ENCODE measurements around the gene RPL4. TPM values are rescaled to one million over a fixed set of nuclear protein-coding genes. Genes with fewer than 3 reads are reported as not detected.
"Not testable (repeated sequence)": the region's sequence is repeated elsewhere in the genome, so short reads cannot be mapped to it uniquely, and the experiment has no call there.

RPL4 gene
- total RNA-seq, 1 experiment from 2014 or later: 2,773 TPM

- H2AFZ ChIP-seq (ENCODE audit: low read length); H3K4me1 ChIP-seq (ENCODE audit: insufficient read depth, low read length); ATAC-seq; H3K79me2 ChIP-seq (ENCODE audit: low read length); H3F3A ChIP-seq (ENCODE audit: low read length, unreplicated experiment); H3K9ac ChIP-seq (ENCODE audit: low read length); H4K20me1 ChIP-seq (ENCODE audit: low read length); BruUV-seq (replicated peaks); H3K9me3 ChIP-seq (ENCODE audit: low read length); CTCF ChIA-PET; H3K36me3 ChIP-seq (ENCODE audit: low read depth, low read length); H3K27me3 ChIP-seq (ENCODE audit: low read length); H3K27ac ChIP-seq (ENCODE audit: low read length); H3K4me3 ChIP-seq (ENCODE audit: low read length); H3K9me2 ChIP-seq (replicated peaks; ENCODE audit: low read length); intact Hi-C loops (cut with micrococcal nuclease); DNase-seq; POLR2A ChIA-PET (ENCODE audit: unreplicated experiment); H3K4me2 ChIP-seq (ENCODE audit: low read length): not testable (repeated sequence)
These were observed 37.3 kb downstream of the RPL4 start for GRCh38 chr15:66467162-66468040.

GRCh38 chr15:66465294-66465693 is 39.4 kb downstream of the RPL4 start:
- H3K27me3 ChIP-seq (ENCODE audit: low read length); H3K9ac ChIP-seq (ENCODE audit: low read length); intact Hi-C loops (cut with micrococcal nuclease); H3K27ac ChIP-seq (ENCODE audit: low read length); H3K79me2 ChIP-seq (ENCODE audit: low read length); H3K4me3 ChIP-seq (ENCODE audit: low read length); H3K4me2 ChIP-seq (ENCODE audit: low read length); H3K9me2 ChIP-seq (replicated peaks; ENCODE audit: low read length); H3K36me3 ChIP-seq (ENCODE audit: low read depth, low read length); BruUV-seq (replicated peaks); POLR2A ChIA-PET (ENCODE audit: unreplicated experiment); DNase-seq; H2AFZ ChIP-seq (ENCODE audit: low read length); ATAC-seq; H4K20me1 ChIP-seq (ENCODE audit: low read length); H3K9me3 ChIP-seq (ENCODE audit: low read length); CTCF ChIA-PET; H3F3A ChIP-seq (ENCODE audit: low read length, unreplicated experiment): not testable (repeated sequence)
- peaks cover 19% of the 10 kb centered on the region for H3K4me1 ChIP-seq (ENCODE audit: insufficient read depth, low read length)

- ChIA-PET CTCF (no interaction called here), POLR2A (ENCODE audit: unreplicated experiment) (no interaction called here)
- Histone ChIP-seq H4K20me1 (ENCODE audit: low read length) (no peaks in the 10 kb centered on the region), H3K27ac (ENCODE audit: low read length) (no peak overlapping the region), H3K4me1 (ENCODE audit: insufficient read depth, low read length) (peaks cover 28% of the 10 kb centered on the region), H3K4me3 (ENCODE audit: low read length) (no peak overlapping the region), H3K27me3 (ENCODE audit: low read length) (no peaks in the 10 kb centered on the region), H3K9ac (ENCODE audit: low read length) (no peak overlapping the region), H2AFZ (ENCODE audit: low read length) (no peak overlapping the region), H3K9me3 (ENCODE audit: low read length) (no peaks in the 10 kb centered on the region), H3K79me2 (ENCODE audit: low read length) (no peaks in the 10 kb centered on the region), H3F3A (ENCODE audit: low read length, unreplicated experiment) (no peaks in the 10 kb centered on the region), H3K4me2 (ENCODE audit: low read length) (no peak overlapping the region), H3K9me2 (replicated peaks; ENCODE audit: low read length) (no peaks in the 10 kb centered on the region), H3K36me3 (ENCODE audit: low read depth, low read length) (peaks cover 3% of the 10 kb centered on the region; the same call in 1 of the 2 replicates)
- BruUV-seq (replicated peaks): no TSS peak
- no peak for ATAC-seq
- intact Hi-C loops (cut with micrococcal nuclease): no loop called here
- DNase-seq: no peak
- TF ChIP-seq EZH2phosphoT487 (IDR thresholded peaks at IDR 0.05; ENCODE audit: borderline replicate concordance, low read length) (no peak), CTCF (conservative IDR thresholded peaks at IDR 0.05; ENCODE audit: low read depth, low read length) (no peak), EZH2 (IDR thresholded peaks at IDR 0.05; ENCODE audit: low read length, unreplicated experiment) (no peak)
These were observed 42.0 kb downstream of the RPL4 start for GRCh38 chr15:66462627-66463026.
